ENCODE results near the gene CAVIN2.
"Not testable (repeated sequence)": the region's sequence is repeated elsewhere in the genome, so short reads cannot be mapped to it uniquely, and the experiment has no call there.

CAVIN2 gene

DNA sequence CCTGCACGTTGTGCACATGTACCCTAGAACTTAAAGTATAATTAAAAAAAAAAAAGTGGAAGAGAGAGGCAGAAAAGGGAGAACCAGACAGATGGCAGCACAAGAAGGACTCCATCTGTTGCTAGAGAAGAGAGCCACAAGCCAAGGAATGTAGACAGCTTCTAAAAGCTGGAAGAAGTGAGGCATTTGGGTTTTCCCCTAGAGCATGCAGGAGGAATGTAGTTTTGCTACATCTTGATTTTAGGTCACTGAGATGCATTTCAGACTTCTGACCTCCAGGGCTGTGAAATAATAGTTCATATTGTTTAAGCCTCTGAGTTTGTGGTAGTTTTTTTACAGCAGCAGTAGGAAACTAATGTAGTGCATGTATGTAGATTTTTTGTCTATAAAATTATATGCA, 46.0 kb downstream of the CAVIN2 start:
- no peak for DNase-seq (ENCODE audit: low read depth)

DNA sequence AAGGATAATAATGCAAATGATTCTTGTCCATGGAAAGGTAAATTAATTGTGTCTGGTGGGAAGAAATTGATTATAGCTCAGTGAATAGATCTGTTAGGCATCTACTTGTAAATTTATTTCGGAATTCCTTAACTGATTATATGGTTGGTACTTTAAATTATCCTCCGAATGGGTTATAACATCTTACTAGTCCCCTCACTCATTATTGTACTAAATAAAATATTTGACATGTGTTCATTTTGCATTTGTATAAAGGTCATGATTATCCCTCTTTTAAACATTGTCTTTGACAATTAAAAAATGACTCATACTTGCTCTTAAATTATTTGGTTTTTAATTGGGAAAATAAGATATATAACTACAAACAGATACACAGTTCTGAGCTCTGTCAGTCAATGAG, 47.4 kb downstream of the CAVIN2 start:
- no peak for DNase-seq (ENCODE audit: low read depth)

DNA sequence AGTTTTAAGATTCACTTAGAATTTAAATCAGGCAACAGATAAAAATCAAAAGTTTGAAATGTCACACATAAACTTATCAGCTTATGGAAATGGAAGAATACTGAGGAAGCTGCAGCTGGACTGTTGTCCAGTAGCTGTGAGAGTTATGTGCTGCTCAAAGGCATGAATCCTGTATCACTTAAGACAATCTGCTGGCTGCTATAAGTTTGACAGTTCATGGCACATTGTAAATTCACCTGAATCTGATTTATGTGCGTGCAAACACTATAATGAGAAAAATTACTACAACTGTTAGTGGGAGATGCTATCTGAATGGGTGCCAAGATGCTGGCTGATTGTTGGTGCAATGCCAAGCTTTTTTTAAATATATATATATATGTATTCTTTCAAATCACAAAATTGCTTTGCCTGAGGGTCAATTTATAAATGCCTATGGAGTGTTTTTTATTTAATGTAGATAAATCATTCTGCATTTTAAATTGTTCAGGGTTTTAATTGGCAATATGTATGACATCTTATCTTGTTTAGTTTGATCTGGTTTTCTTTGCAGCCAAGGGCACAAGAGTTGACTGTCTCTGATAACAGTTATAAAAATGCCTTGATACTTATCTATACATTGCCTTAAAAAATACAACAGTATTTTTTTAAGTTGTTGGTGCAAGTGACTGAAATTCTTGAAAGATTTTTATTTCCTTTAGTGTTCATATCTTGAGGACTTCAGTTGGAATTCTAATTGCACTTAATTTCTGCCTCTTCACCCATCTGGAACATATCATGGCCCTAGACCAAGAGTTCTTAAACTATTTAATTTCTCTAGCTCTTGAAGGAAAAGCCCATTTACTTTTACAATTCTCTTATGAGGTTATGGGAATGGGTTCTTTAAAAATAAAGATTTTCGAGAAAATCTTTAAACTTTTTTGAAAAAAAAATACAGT, 48.7 kb downstream of the CAVIN2 start:
- DNase-seq (ENCODE audit: low read depth), result no peak

DNA sequence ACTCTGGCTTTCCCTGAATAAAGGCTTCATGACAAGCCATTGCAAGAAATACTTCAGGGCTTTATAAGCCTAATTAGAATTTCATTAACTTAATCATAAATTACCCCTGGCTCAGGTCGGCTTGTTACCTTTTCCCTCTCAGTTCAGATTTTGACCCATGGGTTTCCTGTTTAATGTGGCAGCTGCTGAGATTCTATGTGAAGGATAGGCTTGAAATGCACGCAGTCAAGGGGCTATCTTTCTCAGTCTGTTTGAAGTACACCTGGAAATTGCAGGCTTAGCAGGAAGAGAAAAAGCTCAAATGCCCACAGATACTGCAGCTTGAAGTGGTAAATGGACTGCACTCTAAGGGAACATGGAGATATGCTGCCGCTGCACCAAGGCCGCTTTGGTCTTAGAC, 49.4 kb downstream of the CAVIN2 start:
- DNase-seq (ENCODE audit: low read depth), result no peak

DNA sequence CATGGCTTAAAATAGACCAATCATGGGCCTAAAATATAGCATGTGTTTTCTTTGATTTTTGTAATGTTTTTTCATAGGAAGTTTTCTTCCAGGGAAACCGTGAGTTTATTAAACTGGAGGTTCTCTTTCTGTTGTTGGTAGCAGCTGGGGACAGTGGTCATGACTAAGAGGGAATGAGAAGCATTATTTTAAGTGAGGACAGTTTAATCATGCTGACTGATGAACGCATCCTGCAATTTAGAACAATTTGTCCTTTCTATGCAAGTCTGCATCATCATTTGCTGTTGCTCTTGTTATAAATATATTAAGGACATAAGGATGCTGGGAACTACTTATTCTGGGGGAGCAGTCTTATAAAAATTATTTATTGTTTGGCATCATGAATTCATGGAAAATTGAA, 51.2 kb downstream of the CAVIN2 start:
- DNase-seq (ENCODE audit: low read depth), result no peak

DNA sequence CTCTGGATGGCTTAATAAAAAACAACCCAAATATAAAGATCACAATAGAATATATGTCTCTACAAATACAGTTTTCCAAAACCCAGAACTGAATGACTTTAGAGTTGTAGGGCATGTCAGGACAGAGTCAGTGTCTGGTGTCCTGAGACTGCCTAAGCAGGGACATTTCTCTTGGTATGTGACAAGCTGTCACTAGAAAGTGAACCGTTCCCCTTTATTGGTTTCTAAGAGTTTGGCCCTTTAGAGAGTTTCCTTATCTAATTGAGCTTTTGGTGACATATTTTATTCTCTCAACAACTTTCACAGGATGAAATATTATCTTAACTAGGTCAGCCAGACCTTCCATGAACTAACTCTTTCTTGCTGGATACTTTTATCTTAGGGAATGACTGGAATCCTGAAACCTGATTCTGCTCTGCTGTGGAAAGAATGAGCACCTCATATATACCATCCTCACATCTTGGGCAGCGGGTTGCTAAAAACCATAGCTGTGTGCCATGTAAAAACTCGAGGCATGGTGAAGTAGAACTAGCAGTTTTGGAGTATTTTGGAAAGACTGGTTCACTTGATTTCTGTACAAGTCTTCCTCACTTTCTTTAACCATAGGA, 54.8 kb downstream of the CAVIN2 start:
- no peak for DNase-seq (ENCODE audit: low read depth)

DNA sequence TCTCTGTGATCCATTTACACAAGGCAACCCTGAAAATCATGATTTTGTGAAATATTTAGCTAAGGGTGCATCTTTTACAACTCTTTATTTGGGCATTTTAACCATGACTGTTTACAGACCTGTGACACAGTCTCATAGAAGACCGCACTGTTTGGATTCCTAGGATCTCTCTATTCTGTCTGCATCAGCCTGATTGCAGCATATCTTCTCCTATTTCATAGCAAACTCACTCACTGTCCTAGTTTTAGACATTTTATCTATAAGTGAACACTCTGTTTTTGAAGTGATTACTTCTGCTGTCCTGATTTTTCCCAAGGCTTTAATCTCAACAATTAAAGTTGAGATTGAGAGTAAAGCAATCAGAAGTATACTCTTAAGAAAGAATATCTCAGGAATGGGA, 56.2 kb downstream of the CAVIN2 start:
- DNase-seq (ENCODE audit: low read depth), result no peak

DNA sequence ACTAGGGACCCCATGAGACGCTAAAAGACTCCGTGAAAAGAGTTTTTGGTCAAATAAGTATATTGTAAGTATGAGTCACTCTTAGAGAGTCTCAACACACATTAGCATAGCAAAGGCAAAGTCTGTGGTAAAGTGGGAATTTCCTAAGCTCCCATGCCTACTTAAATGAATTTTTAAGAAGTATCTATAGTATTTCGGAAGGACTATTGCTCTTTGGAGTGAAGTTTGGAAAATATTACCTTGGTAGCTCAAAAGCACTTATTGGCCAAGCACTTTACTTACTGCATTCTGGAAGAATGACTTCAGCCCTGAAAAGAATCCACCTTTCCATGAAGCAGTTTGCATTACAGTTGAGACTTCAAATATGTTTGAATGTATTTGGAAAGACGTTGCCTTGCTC, 57.1 kb downstream of the CAVIN2 start:
- no peak for DNase-seq (ENCODE audit: low read depth)

DNA sequence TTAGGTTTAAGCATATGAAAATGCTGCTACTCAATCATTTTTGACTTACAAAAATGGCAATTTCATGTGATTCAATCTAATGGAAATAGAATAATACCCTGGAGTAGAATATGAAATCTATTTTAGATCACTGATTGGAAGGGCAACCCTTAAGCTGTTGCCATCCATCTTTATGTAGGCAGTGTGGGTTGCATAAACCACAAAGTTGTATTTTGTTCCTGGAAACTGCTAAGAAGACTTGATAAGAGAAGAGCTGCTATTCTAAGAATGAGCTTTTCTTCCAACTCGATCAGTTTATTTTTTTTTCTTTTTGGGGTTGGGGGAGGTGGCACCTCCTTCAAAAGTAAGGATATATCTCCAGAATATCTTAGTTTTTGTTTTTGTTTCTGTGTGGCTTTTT, 60.2 kb downstream of the CAVIN2 start:
- DNase-seq (ENCODE audit: low read depth), result no peak

DNA sequence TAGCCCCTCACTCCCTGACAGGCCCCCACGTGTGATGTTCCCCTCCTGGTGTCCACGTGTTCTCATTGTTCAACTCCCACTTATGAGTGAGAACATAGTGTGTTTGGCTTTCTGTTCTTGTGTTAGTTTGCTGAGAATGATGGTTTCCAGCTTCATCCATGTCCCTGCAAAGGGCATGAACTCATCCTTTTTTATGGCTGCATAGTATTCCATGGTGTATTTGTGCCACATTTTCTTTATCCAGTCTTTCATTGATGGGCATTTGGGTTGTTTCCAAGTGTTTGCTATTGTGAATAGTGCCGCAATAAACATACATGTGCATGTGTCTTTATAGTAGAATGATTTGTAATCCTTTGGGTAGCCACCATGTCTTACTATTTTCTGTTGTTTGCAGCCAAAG, 61.2 kb downstream of the CAVIN2 start:
- not testable (repeated sequence) for DNase-seq (ENCODE audit: low read depth)
